NOMO-1 treated with dmso at 0.1 percent for 144 hours (cell line): Measurements from ENCODE around the gene ECHS1.
"Not testable (repeated sequence)": the region's sequence is repeated elsewhere in the genome, so short reads cannot be mapped to it uniquely, and the experiment has no call there.

Experiments
- DNase-seq: peaks from one replicate; lab custom pipeline; 2025; ENCODE audit not compliant: unreplicated experiment; lab: John Stamatoyannopoulos, UW

The ECHS1 gene

DNA sequence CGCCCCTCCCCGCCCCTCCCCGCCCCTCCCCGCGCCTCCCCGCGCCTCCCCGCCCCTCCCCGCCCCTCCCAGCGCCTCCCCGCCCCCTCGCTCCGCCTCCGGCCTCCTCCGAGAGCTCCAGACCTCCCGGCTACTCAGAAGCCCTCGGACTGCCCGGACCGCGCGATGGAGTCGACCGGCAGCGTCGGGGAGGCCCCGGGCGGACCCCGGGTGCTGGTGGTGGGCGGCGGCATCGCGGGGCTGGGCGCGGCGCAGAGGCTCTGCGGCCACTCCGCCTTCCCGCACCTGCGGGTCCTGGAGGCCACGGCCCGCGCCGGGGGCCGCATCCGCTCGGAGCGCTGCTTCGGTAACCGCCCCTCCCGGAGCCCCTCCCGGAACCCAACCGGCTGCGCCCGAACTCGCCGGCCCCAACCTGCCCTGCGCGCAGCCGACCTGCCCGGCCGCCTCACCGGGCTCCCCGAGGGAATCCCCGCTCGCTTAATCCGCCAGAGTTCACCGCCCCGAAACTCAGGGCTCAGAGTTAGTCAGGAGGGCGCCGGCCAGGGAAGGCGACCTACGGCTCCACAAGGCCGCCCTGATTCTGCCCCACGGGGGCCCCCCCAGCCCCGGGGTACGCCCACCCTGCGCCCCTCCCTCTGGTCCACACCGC is 6.1 kb upstream of the ECHS1 start, which contains the start of gene PAOX:
TSS of gene PAOX (plus strand) at position 111 of the 649 bp plus-strand sequence. CDS start at position 166, 55 bp downstream.
- no peak for DNase-seq

DNA sequence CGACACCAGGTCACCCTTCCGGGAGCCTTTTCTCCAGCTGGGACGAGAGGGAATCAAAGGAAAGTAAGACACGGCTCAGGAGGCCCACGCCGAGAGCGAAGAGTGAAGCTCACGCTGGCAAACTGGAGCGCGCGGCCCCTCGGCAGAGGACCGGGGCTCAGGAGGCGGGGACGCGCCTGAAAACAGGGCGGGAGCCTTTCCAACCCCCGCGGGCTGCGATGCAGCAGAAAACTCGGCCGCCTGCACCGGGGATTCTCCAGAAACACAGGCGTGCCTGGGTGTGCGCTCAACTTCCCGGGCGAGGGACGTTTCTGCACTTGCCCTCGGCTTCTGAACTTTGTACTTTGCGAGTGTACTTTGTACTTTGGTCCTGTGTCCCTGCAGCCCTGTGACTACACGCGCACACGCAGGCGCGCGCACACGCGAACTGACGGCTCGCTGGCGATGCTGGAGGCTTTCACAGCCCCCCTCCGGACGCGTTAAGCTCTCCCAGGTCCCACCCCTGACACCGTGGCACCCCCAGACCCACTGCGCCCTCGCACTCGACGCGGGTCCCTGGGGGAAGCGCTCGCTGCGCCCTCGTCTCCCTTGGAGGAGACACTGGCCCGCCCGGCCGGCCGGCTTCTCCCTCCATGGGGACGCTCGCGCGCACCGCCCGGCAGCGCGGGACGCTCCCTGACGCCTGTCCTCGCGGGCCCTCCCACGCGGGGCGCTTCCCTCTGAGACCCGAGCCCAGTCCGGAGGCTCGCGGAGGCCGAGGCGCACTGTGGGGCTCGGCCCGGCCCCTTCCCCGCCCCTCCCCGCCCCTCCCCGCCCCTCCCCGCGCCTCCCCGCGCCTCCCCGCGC is 5.3 kb upstream of the ECHS1 start:
- peak; percentile 47 for DNase-seq

DNA sequence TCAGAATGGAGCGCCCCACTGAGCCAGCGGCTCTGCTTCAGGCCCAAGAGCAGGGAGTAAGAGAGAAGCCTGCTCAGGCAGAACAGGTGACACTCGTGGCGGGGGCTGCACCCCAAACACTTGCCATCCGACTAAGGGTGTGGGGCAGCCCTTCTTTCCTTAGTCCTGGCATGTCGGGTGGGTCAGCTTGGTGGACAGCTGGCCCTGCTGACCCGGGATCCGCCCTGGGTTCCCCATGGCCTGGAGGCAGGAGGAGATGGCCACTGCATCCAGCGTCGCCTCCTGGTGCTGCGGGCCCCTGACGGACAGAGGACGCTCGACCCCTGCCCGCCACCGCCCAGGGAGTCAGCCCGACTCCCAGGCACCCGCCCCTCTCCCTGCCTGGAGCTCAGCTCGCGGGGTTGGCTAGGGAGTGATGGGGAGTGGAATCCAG is 4.7 kb upstream of the ECHS1 start:
- no peak for DNase-seq

DNA sequence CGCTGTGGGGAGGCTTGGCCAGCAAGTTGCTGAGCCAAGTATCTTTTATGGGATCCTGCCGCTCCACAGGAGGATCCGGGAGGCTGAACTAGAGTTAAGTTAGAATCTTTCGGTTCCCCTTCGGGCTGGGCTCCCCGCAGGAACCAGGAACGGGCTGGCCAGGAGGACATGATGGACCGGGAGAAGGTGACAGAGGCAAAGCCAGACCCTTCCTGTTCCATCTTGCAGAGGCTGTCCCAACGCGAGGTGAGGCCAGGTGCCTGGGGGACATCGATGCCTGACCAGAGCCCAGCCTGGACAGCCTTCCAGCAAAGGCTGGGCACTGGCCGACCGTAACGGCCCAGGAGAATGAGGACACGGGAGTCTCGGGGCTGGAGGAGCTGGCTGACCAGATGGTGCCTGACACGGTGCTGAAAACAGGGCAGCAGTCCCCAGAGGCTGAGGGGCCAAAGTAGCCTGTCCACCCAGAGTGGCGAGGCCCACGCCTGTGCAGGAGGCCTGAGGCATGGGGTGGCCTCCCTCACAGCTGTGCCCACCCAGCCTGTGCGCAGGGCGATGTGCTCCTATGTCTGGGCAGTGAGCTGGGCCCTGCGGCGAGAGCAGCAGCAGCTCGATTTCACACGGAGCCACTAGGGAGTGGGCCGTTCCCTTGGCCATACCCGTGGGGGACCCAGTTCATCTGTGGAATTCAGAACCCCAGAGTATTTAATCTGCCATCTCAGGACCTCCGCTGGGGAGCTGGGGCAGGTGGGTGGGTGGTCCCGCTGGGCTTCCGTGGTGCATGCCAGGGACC is 4.1 kb upstream of the ECHS1 start:
- DNase-seq: no peak

DNA sequence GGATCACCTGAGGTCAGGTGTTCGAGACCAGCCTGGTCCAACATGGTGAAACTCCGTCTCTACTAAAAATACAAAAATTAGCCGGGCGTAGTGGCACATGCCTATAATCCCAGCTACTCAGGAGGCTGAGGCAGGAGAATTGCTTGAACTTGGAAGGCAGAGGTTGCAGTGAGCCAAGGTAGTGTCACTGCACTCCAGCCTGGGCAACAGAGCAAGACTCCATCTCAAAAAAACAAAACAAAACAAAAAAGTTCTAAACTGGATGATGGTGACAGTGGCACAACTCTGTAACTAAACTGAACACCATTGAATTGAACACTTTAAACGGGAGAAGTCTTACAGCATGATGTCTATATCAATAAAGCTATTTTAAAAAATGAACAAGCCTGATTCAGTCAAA is 3.0 kb upstream of the ECHS1 start:
- not testable (repeated sequence) for DNase-seq

DNA sequence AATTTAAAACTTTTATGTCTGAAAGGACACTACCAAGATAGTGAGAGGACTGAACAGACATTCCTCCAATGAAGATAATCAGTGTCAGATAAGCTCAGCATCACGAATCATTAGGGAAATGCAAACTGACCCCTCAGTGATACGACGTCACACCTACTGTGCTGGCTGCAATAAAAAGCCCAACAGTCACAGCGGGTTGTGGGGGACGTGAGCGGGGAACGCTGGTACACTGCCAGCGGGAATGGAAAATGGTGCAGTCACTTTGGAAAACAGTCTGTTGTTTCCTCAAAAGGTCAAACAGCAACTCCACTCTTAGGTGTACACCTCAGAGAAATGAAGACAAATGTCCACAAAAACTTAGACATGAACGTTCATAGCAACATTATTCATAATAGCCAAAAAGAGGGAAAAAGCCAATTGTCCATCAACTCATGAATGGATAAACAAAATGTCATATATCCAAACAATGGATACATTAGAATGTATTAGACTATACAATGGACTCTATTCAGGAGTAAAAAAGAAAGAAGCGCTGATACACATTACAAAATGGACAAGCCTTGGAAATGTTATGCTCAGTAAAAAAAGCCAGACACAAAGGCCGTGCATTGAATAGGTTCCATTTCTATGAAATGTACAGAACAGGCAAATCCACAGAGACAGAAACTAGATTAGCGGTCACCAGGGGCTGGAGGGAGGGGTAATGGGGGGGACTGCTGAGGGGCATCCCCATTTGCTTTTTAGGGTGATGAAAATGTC is 2.4 kb upstream of the ECHS1 start:
- no peak for DNase-seq

DNA sequence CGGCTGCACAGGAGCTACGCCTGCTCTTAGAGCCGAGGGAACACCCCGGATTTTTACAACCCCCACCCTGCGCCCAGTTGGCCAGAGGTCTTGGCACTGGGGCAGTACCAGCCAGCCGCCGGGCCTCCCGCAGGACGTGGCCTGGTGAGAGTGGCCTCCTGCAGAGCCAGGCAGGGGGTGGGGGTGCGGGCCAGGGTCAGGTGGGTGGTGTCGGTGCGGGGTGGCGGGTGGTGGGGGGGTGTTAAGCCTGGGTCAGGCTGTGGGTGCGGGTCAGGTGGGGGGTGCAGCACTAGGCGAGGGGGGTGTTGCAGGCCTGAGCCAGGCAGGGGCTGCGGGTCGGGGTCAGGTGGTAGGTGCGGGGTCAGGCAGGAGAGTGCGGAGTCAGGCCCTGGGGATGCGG is 647 bp downstream of the ECHS1 start:
- DNase-seq: no peak

DNA sequence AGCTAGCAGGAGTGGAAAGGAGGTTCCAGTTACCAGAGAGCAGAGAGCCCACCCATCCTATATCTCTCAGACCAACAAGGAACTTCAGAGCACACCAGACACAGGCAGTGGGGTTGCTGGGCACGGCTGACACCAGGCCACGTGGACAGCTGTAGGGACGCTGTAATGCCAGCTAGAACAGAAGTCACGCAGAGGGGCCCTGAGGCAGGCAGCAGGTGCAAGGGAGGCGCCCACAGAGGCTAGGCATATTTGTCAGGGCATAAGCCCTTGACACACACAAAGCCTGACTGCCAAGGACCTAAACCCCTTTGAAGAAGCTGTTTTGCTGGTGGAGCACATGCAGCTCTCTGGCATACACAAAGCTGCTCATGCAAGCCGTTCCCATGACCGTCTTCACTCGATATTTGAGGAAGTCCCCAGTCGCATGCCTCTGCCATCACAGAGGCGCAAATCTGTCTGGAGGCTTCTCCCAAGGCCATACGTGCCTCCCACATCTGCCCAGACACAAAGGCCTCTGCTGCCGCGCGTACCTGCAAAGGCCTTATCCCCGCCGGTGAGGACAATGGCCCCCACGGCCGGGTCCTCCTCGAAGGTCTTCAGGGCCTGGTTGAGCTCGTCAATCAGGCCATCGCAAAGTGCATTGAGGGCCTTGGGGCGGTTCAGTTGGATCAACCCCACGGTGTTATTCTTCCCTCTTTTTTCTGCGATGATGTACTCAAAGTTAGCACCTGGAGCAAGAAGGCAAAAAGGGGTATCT is 2.9 kb downstream of the ECHS1 start:
- DNase-seq: no peak

DNA sequence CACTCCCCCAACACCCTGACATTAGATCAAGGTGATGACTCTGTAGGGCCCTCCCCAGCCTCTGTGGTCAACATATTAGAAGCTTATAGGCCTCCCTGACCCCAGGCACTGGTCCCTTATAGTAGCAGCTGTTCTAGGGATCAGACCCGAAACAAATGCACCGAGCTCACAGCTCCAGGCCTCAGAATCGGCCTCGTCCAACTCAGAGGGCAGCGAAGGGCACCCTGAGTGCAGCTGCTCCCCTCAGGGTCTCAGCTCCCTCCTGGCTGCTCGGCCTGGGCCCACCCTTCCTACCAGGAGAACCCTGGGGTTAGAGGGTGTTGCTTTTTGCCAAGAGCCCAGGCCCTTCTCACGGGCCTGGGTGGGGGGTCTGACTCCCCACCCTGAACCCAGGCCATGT is 5.0 kb downstream of the ECHS1 start:
- no peak for DNase-seq

DNA sequence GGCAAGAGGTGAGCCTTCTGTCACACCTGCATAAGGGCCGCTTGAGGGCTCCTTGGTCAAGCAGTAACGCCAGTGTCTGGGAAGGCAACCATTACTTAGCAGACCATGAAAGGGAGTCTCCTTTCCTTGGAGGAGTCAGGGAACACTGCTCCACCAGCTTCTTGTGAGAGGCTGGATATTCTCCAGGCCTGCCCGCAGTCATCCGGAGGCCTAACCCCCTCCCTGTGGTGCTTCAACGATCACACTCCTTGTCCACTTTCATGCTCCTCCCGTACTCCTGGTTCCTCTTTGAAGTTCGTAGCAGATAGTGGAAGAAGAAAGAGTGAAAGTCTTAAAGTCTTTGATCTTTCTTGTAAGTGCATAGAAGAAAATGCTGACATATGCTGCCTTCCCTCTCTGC is 5.7 kb downstream of the ECHS1 start:
- not testable (repeated sequence) for DNase-seq

DNA sequence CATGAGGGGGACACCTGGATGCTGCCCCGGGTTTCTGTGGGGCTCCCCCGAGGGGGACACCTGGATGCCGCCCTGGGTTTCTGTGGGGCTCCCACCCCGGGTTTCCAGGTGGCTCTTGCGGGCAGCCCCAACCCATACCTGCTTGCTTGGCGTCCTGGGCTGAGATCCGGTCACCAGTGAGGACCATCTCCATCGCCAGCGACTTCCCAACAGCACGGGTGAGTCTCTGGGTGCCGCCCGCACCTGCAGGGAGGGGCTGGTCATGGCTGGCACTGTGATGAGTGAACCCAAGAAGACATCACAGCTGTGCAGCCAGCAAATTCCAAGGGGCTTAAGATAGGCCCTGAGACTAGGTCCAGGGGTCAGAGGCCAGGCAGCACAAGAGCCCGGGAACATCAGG is 6.4 kb downstream of the ECHS1 start:
- DNase-seq: no peak

DNA sequence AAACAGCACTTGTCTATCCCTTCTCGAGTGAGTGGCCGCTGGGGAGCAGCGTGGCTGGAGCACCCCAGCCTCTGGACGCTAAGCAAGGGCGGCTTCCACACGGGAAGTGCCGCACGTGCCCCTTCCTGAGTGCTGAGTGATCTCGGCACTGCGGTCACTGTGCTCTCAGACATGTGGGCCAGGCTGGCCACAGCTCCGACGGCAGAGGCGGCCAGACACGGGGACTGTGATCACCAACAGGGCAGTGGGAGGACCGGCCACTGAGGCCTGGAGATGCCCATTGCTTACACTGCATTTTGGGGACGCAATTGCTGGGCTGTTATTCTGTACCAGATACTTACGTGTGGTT is 7.0 kb downstream of the ECHS1 start:
- DNase-seq: no peak

DNA sequence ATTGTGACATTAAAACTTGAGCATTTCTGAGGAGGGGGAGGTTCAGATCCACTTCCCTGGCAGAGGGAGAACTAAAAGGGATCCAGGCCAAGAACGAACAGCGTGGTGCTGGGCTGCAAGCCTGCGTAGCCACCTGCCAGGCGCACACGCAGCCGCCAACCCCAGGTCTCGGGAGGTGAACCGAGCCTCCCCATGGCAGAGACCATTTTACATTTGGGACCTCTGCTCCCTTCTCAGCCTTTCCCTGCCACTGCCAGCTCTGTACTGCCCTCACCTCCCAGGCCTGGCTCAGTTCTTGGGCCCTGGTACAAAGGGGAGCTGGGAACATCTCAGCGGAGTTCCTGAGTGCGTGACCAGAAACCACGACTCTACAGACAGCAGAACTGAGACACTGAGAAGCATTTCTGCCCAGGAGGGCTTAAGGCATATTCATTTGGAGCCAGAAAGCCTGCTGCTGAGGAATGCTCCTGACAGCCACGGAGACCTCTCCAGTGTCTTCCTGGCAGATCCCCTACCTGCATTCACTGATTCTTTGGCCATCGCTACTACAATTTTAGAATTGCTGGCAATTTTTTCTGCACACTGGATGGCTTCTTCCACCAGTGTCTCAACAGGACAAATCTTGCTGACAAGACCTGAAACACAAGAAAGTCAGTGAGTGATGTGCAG is 7.6 kb downstream of the ECHS1 start:
- DNase-seq: no peak

DNA sequence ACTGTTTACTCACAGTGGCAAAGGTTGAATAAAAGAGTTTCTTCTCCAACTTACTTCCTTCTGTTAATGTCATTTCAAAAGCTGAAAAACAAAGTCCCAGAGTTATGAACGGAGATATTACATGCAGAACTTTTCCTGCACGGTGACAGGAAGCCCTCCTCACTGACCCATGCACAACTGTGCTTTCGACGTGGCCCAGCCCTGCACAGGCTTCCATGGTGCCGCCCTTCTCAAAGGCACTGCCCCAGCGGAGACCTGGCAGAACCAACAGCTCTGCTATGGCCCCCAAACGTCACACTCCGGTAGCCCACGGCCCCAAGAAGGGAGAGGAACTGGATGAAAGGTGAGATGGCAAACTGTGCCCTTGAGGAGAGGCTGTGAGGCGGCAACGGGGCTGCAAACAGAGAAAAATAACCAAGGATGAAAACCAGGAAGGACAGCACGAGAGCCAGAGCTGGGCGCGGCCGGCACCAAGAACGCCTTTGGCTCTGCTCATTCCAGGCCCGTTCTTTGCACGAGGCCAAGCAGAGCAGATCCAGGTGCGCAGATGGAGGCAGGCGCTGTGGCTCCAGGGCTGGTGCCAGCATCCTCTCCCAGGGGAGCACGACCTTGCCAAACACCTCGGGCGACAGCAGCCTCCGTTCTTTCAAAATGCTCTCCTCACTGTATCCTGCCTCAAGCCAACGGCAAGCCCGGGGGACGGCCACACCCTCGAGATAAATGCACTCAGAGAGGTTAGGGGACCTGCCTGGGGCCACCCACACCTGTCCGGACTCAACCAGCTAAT is 8.3 kb downstream of the ECHS1 start:
- no peak for DNase-seq

DNA sequence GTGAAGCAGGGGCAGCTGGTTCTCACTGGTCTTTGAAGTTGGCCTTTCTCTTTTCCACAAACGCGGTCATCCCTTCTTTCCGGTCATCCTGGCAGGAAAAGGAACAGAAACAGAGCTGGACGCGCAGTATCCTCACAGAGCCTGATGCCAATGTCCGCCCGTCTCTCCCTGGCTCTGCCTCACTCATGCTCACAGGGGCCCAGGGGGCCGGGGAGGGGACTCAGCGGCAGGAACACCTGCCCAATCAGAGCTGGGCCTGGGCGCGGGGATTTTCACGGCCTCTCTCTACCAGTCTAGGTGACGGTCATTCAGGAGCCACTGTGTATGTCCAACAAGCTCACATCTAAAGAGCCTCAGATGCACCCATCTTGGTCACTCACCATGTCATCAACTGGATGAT is 10.3 kb downstream of the ECHS1 start:
- DNase-seq: no peak

DNA sequence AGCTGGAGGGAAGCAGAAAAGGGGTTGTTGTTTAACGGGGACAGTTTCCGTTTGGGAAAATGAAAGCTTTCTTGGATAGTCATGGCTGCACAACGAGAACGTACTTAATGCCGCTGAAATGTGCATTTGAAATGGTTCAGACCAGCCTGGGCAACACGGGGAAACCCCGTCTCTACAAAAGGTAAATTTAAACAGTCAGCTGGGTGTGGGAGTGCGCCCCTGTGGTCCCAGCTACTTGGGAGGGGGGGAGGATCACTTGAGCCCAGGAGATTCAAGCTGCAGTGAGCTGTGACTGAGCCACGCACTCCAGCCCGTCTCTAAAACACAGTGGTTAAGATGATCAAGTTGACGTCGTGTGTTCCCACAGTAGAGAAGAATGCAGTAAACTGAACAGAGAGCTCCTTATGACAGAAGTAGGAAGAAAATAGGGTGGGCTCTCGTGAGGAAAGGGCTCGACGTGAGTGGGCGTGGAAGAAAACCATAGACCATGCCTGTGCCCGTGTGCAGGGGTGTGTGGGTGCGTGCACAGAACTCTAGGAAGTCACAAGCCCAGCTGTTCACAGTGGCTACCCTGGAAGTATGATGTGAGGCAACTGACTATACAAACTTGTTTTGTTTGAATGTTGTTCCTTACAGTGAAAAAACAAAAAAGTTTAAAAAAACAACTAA is 11.2 kb downstream of the ECHS1 start:
- no peak for DNase-seq

DNA sequence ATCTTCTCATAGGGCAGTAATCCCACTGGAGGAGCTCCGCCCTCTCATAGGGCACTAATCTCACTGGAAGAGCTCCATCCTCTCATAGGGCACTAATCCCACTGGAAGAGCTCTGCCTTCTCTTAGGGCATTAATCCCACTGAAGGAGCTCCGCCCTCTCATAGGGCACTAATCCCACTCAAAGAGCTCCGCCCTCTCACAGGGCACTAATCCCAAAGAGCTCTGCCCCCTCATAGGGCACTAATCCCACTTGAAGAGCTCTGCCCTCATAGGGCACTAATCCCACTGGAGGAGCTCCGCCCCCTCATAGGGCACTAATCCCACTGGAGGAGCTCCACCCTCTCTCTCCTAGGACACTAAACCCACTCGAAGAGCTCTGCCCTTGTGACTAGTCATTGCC is 11.9 kb downstream of the ECHS1 start:
- DNase-seq: no peak

DNA sequence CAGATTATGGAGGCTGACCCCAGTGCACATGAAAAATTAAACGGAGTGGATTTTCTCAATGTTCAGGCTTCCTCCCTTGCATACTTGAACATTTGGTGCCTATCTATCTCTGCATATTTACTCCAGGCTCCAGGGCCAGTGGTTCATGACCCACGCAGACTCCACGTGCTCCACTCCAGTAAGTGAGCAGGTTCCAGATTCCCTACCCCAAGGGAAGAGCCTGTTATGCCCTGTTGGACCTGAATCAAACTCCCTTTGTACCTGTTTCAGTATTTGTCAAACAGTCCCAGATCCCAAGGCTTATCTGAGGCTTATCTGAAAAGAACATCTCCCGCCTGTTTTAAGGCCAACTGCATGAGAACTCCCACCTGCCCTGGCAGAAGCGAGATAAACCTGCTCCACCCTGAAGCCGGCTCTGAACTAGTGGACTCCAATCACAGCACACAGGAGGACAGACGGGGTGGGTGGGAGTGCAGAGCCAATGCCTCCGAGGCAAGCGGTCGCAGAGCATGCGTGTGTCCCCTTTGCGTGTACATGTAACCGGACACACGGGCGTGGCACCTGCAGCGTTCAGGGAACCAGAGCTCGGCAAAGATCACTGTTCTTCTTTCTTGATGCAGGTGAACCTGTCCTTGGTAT is 13.1 kb downstream of the ECHS1 start:
- DNase-seq: no peak
